Measurements from ENCODE around the gene MED13.
A peak's percentile ranks its signal among the peaks of the same experiment; 100 is the strongest.
"Not testable (repeated sequence)": the region's sequence is repeated elsewhere in the genome, so short reads cannot be mapped to it uniquely, and the experiment has no call there.

Gene MED13

GRCh38 chr17:62057696-62058095, 7.4 kb downstream of the MED13 start:
- peak; percentile 42 for DNase-seq

- no peak for DNase-seq
Measured at GRCh38 chr17:62052765-62053338, 12.2 kb downstream of the MED13 start.

- DNase-seq: no peak
Measured at GRCh38 chr17:62051053-62051452, 14.0 kb downstream of the MED13 start.

GRCh38 chr17:62049299-62049698, 15.8 kb downstream of the MED13 start:
- DNase-seq: no peak

- no peak for DNase-seq
Measured at GRCh38 chr17:62048262-62048661, 16.8 kb downstream of the MED13 start.

GRCh38 chr17:62045517-62045916, 19.6 kb downstream of the MED13 start:
- DNase-seq: no peak

GRCh38 chr17:62045109-62045508, 20.0 kb downstream of the MED13 start:
- DNase-seq: no peak

- DNase-seq: no peak
Measured at GRCh38 chr17:62043602-62044001, 21.5 kb downstream of the MED13 start.

GRCh38 chr17:62043140-62043539, 21.9 kb downstream of the MED13 start:
- no peak for DNase-seq

GRCh38 chr17:62038248-62038647, 26.8 kb downstream of the MED13 start:
- DNase-seq: no peak

- DNase-seq: no peak
Measured at GRCh38 chr17:62033317-62033716, 31.8 kb downstream of the MED13 start.

- DNase-seq: no peak
Measured at GRCh38 chr17:62032480-62032879, 32.6 kb downstream of the MED13 start.

- no peak for DNase-seq
Measured at GRCh38 chr17:62030264-62030663, 34.8 kb downstream of the MED13 start.

- peak; percentile 75 for DNase-seq
Measured at GRCh38 chr17:62024866-62025265, 40.2 kb downstream of the MED13 start.

- peak; percentile 56 for DNase-seq
Measured at GRCh38 chr17:62017912-62018311, 47.2 kb downstream of the MED13 start.

GRCh38 chr17:62017496-62017895, 47.6 kb downstream of the MED13 start:
- peak; percentile 78 for DNase-seq

- peak; percentile 20 for DNase-seq
Measured at GRCh38 chr17:62014526-62014925, 50.6 kb downstream of the MED13 start.

GRCh38 chr17:62009220-62009619, 55.9 kb downstream of the MED13 start:
- no peak for DNase-seq

GRCh38 chr17:62008294-62008693, 56.8 kb downstream of the MED13 start:
- DNase-seq: no peak

GRCh38 chr17:62004388-62004787, 60.7 kb downstream of the MED13 start:
- no peak for DNase-seq

- DNase-seq: not testable (repeated sequence)
Measured at GRCh38 chr17:62003141-62003540, 61.9 kb downstream of the MED13 start.

GRCh38 chr17:62001105-62001504, 64.0 kb downstream of the MED13 start:
- no peak for DNase-seq

- no peak for DNase-seq
Measured at GRCh38 chr17:62000186-62000585, 64.9 kb downstream of the MED13 start.

- not testable (repeated sequence) for DNase-seq
Measured at GRCh38 chr17:61998534-61998933, 66.5 kb downstream of the MED13 start.

- DNase-seq: peak; percentile 76
Measured at GRCh38 chr17:61997664-61998063, 67.4 kb downstream of the MED13 start.

Measured in fibroblast of skin of back (primary cell).